Endothelial cell of umbilical vein (primary cell): ENCODE results near the gene SPATS2L. TPM values are rescaled to one million over a fixed set of nuclear protein-coding genes. Genes with fewer than 3 reads are reported as not detected.

Source experiments
- BruUV-seq: library from RNA; stranded (reverse); fragments of 400-500 nt; replicated peaks from 2 replicates; lab custom pipeline; 2021; lab: Mats Ljungman, UMichigan
- CTCF ChIA-PET: fragments of 300-600, 350-600 bp; sonication (Branson Sonifier 250); formaldehyde crosslinking; loops from one replicate; lab custom pipeline; 2021; ENCODE audit warnings: antibody characterized with exemption, inconsistent platforms; lab: Charles Lee
- POLR2A ChIA-PET: fragments of 300-600, 350-600 bp; sonication (Branson Sonifier 250); formaldehyde crosslinking; loops from one replicate; lab custom pipeline; 2021; ENCODE audit warnings: antibody characterized with exemption, inconsistent platforms; lab: Charles Lee
- DNase-seq: peaks from one replicate; pipeline ENCODE4 v3.0.0-alpha.2; 2011; ENCODE audit warnings: low read depth, low spot score
- FAIRE-seq: peaks from 2 replicates; lab custom pipeline; 2011; peaks lifted over from hg19 to GRCh38; lab: Jason Lieb, UNC
- H2AFZ ChIP-seq: 2 replicates; pipeline ENCODE4 v1.6.0; 2012; ENCODE audit warnings: low read depth, low read length, control low read depth, inconsistent platforms
- H3K27ac ChIP-seq: 2 replicates; pipeline ENCODE4 v1.5.1; 2011; ENCODE audit warnings: low read depth, mild to moderate bottlenecking, control low read depth, low read length, moderate library complexity; ENCODE audit not compliant: insufficient read depth
- H3K27me3 ChIP-seq, 2 experiments: 2 replicates each; pipeline versions ENCODE4 v1.6.0 to v1.6.1; 2011; ENCODE audit warnings: low read length in 2 of 2, mixed read lengths in 1 of 2; ENCODE audit not compliant: control insufficient read depth in 2 of 2, insufficient read depth in 2 of 2
- H3K36me3 ChIP-seq, 2 experiments: 2 replicates in 1 of 2; 3 replicates in 1 of 2; pipeline ENCODE4 v1.5.1; 2011; ENCODE audit warnings: low read length in 2 of 2, mild to moderate bottlenecking in 1 of 2, moderate library complexity in 1 of 2; ENCODE audit not compliant: control insufficient read depth in 2 of 2, insufficient read depth in 2 of 2; ENCODE audit errors: extremely low read depth in 1 of 2
- H3K4me1 ChIP-seq: 3 replicates; pipeline ENCODE4 v1.5.1; 2011; ENCODE audit warnings: mild to moderate bottlenecking, low read length; ENCODE audit not compliant: control insufficient read depth, insufficient read depth; ENCODE audit errors: extremely low read depth
- H3K4me2 ChIP-seq: 2 replicates; pipeline ENCODE4 v1.6.1; 2011; ENCODE audit warnings: low read length, control low read depth, mixed read lengths; ENCODE audit not compliant: insufficient read depth
- H3K4me3 ChIP-seq, 3 experiments: fragments of 200-600 bp in 1 of 3; sonication (generic), shearing (Covaris generic) in 1 of 3; replicated peaks in 1 of 3; 2 replicates each; pipeline ENCODE4 v1.5.1; 2011 to 2016; ENCODE audit warnings: control low read depth in 3 of 3, low read length in 3 of 3, mild to moderate bottlenecking in 2 of 3, inconsistent platforms in 1 of 3, low read depth in 1 of 3, moderate library complexity in 1 of 3; ENCODE audit not compliant: insufficient read depth in 1 of 3
- H3K79me2 ChIP-seq: 2 replicates; pipeline ENCODE4 v1.6.0; 2012; ENCODE audit warnings: low read length, inconsistent platforms; ENCODE audit not compliant: control insufficient read depth, insufficient read depth
- H3K9ac ChIP-seq: replicated peaks from 2 replicates; pipeline ENCODE3; 2011; ENCODE audit warnings: low read length, control low read depth; ENCODE audit not compliant: insufficient read depth; ENCODE audit errors: extremely low read depth
- H3K9me1 ChIP-seq: replicated peaks from 3 replicates; pipeline ENCODE4 v1.6.0; 2011; ENCODE audit warnings: mild to moderate bottlenecking, low read length; ENCODE audit not compliant: control insufficient read depth, insufficient read depth; ENCODE audit errors: extremely low read depth
- H3K9me3 ChIP-seq: replicated peaks from 2 replicates; pipeline ENCODE4 v1.5.1; 2012; ENCODE audit warnings: low read length, inconsistent platforms; ENCODE audit not compliant: control insufficient read depth, insufficient read depth
- H4K20me1 ChIP-seq: replicated peaks from 2 replicates; pipeline ENCODE3; 2011; ENCODE audit warnings: mild to moderate bottlenecking, low read length; ENCODE audit not compliant: control insufficient read depth, insufficient read depth; ENCODE audit errors: extremely low read depth
- CTCF ChIP-seq, 2 donors: IDR thresholded peaks; 1 replicate in 1 of 2; 2 replicates in 1 of 2; pipeline ENCODE4 v1.5.1; 2011; ENCODE audit warnings: low read length in 2 of 2, mild to moderate bottlenecking in 2 of 2, moderate library complexity in 2 of 2, control low read depth in 1 of 2, inconsistent platforms in 1 of 2, low read depth in 1 of 2; ENCODE audit not compliant: insufficient read depth in 1 of 2; ENCODE audit errors: extremely low read depth in 1 of 2
- EZH2 ChIP-seq: IDR thresholded peaks from 2 replicates; pipeline ENCODE4 v1.6.1; 2012; ENCODE audit warnings: borderline replicate concordance, low read depth, mild to moderate bottlenecking, moderate library complexity, low read length, inconsistent platforms; ENCODE audit not compliant: severe bottlenecking
- FOS ChIP-seq: IDR thresholded peaks from 2 replicates; pipeline ENCODE4 v1.6.1; 2011; ENCODE audit warnings: mild to moderate bottlenecking, low read length, moderate library complexity, borderline replicate concordance; ENCODE audit not compliant: insufficient read depth
- GATA2 ChIP-seq: IDR thresholded peaks from 2 replicates; pipeline ENCODE4 v1.7.0; 2011; ENCODE audit warnings: low read depth, mild to moderate bottlenecking, moderate library complexity, mixed read lengths, low read length; ENCODE audit not compliant: insufficient read length, insufficient read depth
- JUN ChIP-seq: IDR thresholded peaks from 2 replicates; pipeline ENCODE4 v1.6.1; 2011; ENCODE audit warnings: borderline replicate concordance, low read depth; ENCODE audit not compliant: insufficient read length, insufficient read depth
- MAX ChIP-seq: IDR thresholded peaks from 2 replicates; pipeline ENCODE4 v1.6.1; 2011; ENCODE audit not compliant: insufficient read depth, insufficient read length
- MYC ChIP-seq: IDR thresholded peaks from one replicate; pipeline ENCODE4 v1.6.1; 2011; ENCODE audit warnings: mild to moderate bottlenecking, low read depth, low read length
- POLR2A ChIP-seq: IDR thresholded peaks from 2 replicates; pipeline ENCODE4 v1.6.1; 2012; ENCODE audit warnings: low read depth, mild to moderate bottlenecking, control low read depth, low read length
- POLR2AphosphoS5 ChIP-seq: IDR thresholded peaks from 2 replicates; pipeline ENCODE4 v1.6.1; 2012; ENCODE audit warnings: low read depth, mild to moderate bottlenecking, control low read depth, low read length, moderate library complexity; ENCODE audit not compliant: insufficient read depth
- dilution Hi-C: fragments of 300-500 bp; cut with MboI; formaldehyde crosslinking; loops from one replicate; pipeline ENCODE4 v1.15.0; 2019; ENCODE audit warnings: low sequenced_read_pairs; ENCODE audit not compliant: extremely low pct_ligation_motif_present
- intact Hi-C: fragments of 100-400 bp; cut with micrococcal nuclease; formaldehyde crosslinking; loops from one replicate; pipeline ENCODE4 v1.10.0; 2022
- polyA plus RNA-seq, 4 experiments: library from polyadenylated mRNA; depleted of rRNA in 3 of 4; stranded (reverse) in 3 of 4; unstranded in 1 of 4; fragments of >200 nt; gene quantifications; 2 replicates each; pipeline versions ENCODE4 v1.2.1 to v1.2.3, GENCODE V29; 2011 to 2012; ENCODE audit warnings: missing spikeins in 1 of 4
- total RNA-seq: library from RNA; stranded (reverse); gene quantifications from 2 replicates; pipeline ENCODE4 v1.2.3, GENCODE V29; 2021

SPATS2L gene
- total and polyA plus RNA-seq, 2 donors (not counting 3 experiments of a cell fraction or from before 2014, with no cell fraction given), result 29.1 to 72.9 TPM

- H4K20me1 ChIP-seq, result no peaks in the 10 kb centered on the region
- dilution Hi-C loops, result no loop called here
- H3K9me1 ChIP-seq, result no peaks in the 10 kb centered on the region
- intact Hi-C loops, result no loop called here
- no peak overlapping the region for H3K9ac ChIP-seq
- H3K36me3 ChIP-seq, result no peaks in the 10 kb centered on the region
- DNase-seq (no peak), FAIRE-seq (no peak)
- no TSS peak for BruUV-seq
- H3K27ac ChIP-seq, result no peak overlapping the region
- H3K4me3 ChIP-seq, result no peak overlapping the region
- CTCF ChIA-PET, result no interaction called here
- H3K79me2 ChIP-seq, result peaks cover 17% of the 10 kb centered on the region
- H2AFZ ChIP-seq, result no peak overlapping the region
- peaks cover 13% of the 10 kb centered on the region for H3K4me1 ChIP-seq
- H3K4me2 ChIP-seq, result no peak overlapping the region
- POLR2A ChIA-PET, result no interaction called here
- TF ChIP-seq JUN, result no peak
- TF ChIP-seq POLR2A, result no peak
- no peak for TF ChIP-seq GATA2
- no peak for TF ChIP-seq FOS
- no peak for TF ChIP-seq MAX
- no peak for TF ChIP-seq CTCF (IDR thresholded peaks at IDR 0.05; ENCODE audit: extremely low read depth in 1 of 2, insufficient read depth in 1 of 2, low read depth in 1 of 2, low read length in 2 of 2)
- TF ChIP-seq POLR2AphosphoS5, result no peak
- no peak for TF ChIP-seq EZH2
- no peak for TF ChIP-seq MYC
- H3K27me3 ChIP-seq, result no peaks in the 10 kb centered on the region
- no peaks in the 10 kb centered on the region for H3K9me3 ChIP-seq
These were observed 63.4 kb downstream of the SPATS2L start for GRCh38 chr2:200369886-200370285.
